IMR-90 (cell line): Measurements from ENCODE around the gene SLC34A3. TPM values are rescaled to one million over a fixed set of nuclear protein-coding genes. Genes with fewer than 3 reads are reported as not detected.

ENCODE experiments used
- ATAC-seq: fragments of 200-7000 bp; cut with Tn5 transposase; 2 replicates; pipeline ENCODE4 v1.9.1; 2020; ENCODE audit warnings: low read depth, mild to moderate bottlenecking, moderate library complexity
- BruUV-seq: library from RNA; stranded (reverse); fragments of 400-500 nt; replicated peaks from 2 replicates; lab custom pipeline; 2021; lab: Mats Ljungman, UMichigan
- CTCF ChIA-PET: fragments of 300-600 bp; formaldehyde crosslinking; extraction: SDS; loops from one replicate; lab custom pipeline; 2021; ENCODE audit warnings: antibody characterized with exemption; lab: Yijun Ruan, JAX
- POLR2A ChIA-PET: fragments of 300-600 bp; sonication (Branson Sonifier 250); formaldehyde crosslinking; loops from one replicate; lab custom pipeline; 2022; ENCODE audit warnings: antibody characterized with exemption; ENCODE audit not compliant: unreplicated experiment; lab: Charles Lee
- DNase-seq: peaks from one replicate; pipeline ENCODE4 v3.0.0; 2013
- H2AFZ ChIP-seq: replicated peaks from 2 replicates; pipeline ENCODE3; 2013; ENCODE audit warnings: low read length, mild to moderate bottlenecking; ENCODE audit not compliant: poor library complexity
- H2AK5ac ChIP-seq: 2 replicates; pipeline ENCODE4 v1.6.1; 2013; ENCODE audit warnings: low read depth, low read length, inconsistent platforms
- H2AK9ac ChIP-seq: replicated peaks from 2 replicates; pipeline ENCODE3; 2013; ENCODE audit warnings: mild to moderate bottlenecking, low read depth, low read length, moderate library complexity; ENCODE audit not compliant: poor library complexity
- H2BK120ac ChIP-seq: 2 replicates; pipeline ENCODE4 v1.6.1; 2013; ENCODE audit warnings: low read depth, low read length, inconsistent platforms
- H2BK15ac ChIP-seq: 3 replicates; pipeline ENCODE4 v1.6.1; 2013; ENCODE audit warnings: low read depth, low read length, inconsistent platforms
- H2BK20ac ChIP-seq: 2 replicates; pipeline ENCODE4 v1.6.1; 2013; ENCODE audit warnings: low read depth, mild to moderate bottlenecking, inconsistent platforms, low read length, moderate library complexity
- H2BK5ac ChIP-seq: 2 replicates; pipeline ENCODE4 v1.6.1; 2013; ENCODE audit warnings: mild to moderate bottlenecking, low read depth, low read length, inconsistent platforms; ENCODE audit not compliant: poor library complexity, severe bottlenecking
- H3K14ac ChIP-seq: replicated peaks from 2 replicates; pipeline ENCODE4 v1.6.1; 2013; ENCODE audit warnings: low read depth, low read length, inconsistent platforms
- H3K18ac ChIP-seq: 2 replicates; pipeline ENCODE4 v1.6.1; 2013; ENCODE audit warnings: low read depth, low read length, control low read depth
- H3K23ac ChIP-seq: 2 replicates; pipeline ENCODE4 v1.6.1; 2013; ENCODE audit warnings: low read depth, low read length, inconsistent platforms
- H3K27ac ChIP-seq: 2 replicates; pipeline ENCODE4 v1.5.1; 2013; ENCODE audit warnings: mild to moderate bottlenecking, control low read depth, low read length; ENCODE audit not compliant: insufficient read depth
- H3K27me3 ChIP-seq: 2 replicates; pipeline ENCODE4 v1.6.1; 2013; ENCODE audit warnings: low read length; ENCODE audit not compliant: control insufficient read depth, insufficient read depth
- H3K36me3 ChIP-seq: 2 replicates; pipeline ENCODE4 v1.6.1; 2013; ENCODE audit warnings: low read length, mixed read lengths; ENCODE audit not compliant: control insufficient read depth, insufficient read depth
- H3K4ac ChIP-seq: 2 replicates; pipeline ENCODE4 v1.6.1; 2013; ENCODE audit warnings: low read depth, low read length, inconsistent platforms
- H3K4me1 ChIP-seq: 2 replicates; pipeline ENCODE4 v1.6.1; 2013; ENCODE audit warnings: low read length, mixed read lengths; ENCODE audit not compliant: control insufficient read depth, insufficient read depth
- H3K4me2 ChIP-seq: 2 replicates; pipeline ENCODE4 v1.6.1; 2013; ENCODE audit warnings: low read depth, mild to moderate bottlenecking, control low read depth, low read length, moderate library complexity
- H3K4me3 ChIP-seq: 2 replicates; pipeline ENCODE4 v1.5.1; 2013; ENCODE audit warnings: low read depth, mild to moderate bottlenecking, control low read depth, low read length, moderate library complexity; ENCODE audit not compliant: insufficient read depth
- H3K56ac ChIP-seq: 2 replicates; pipeline ENCODE4 v1.6.1; 2013; ENCODE audit warnings: low read length, inconsistent platforms; ENCODE audit not compliant: insufficient read depth; ENCODE audit errors: extremely low read depth
- H3K79me1 ChIP-seq, 2 experiments: 2 replicates each; pipeline ENCODE4 v1.6.1; 2013; ENCODE audit warnings: low read length in 2 of 2, inconsistent platforms in 1 of 2, low read depth in 1 of 2
- H3K9ac ChIP-seq: 2 replicates; pipeline ENCODE4 v1.6.1; 2013; ENCODE audit warnings: low read depth, low read length, control low read depth
- H3K9me1 ChIP-seq: 2 replicates; pipeline ENCODE4 v1.6.1; 2013; ENCODE audit warnings: low read length, inconsistent platforms; ENCODE audit not compliant: insufficient read depth
- H3K9me3 ChIP-seq: 2 replicates; pipeline ENCODE4 v1.6.1; 2013; ENCODE audit warnings: low read length; ENCODE audit not compliant: control insufficient read depth, insufficient read depth
- H4K20me1 ChIP-seq: 2 replicates; pipeline ENCODE4 v1.6.1; 2013; ENCODE audit warnings: low read length, inconsistent platforms; ENCODE audit not compliant: insufficient read depth
- H4K5ac ChIP-seq: 2 replicates; pipeline ENCODE4 v1.6.1; 2013; ENCODE audit warnings: mild to moderate bottlenecking, low read depth, low read length, control low read depth
- H4K8ac ChIP-seq, 2 experiments: 2 replicates each; pipeline ENCODE4 v1.6.1; 2013; ENCODE audit warnings: low read depth in 2 of 2, low read length in 2 of 2, control low read depth in 1 of 2, inconsistent platforms in 1 of 2
- H4K91ac ChIP-seq: 2 replicates; pipeline ENCODE4 v1.6.1; 2013; ENCODE audit warnings: low read depth, low read length, inconsistent platforms; ENCODE audit not compliant: insufficient read depth
- BHLHE40 ChIP-seq: fragments of 150-350 bp; IDR thresholded peaks from 2 replicates; pipeline ENCODE4 v1.6.1; 2016; ENCODE audit warnings: mild to moderate bottlenecking, low read depth, low read length
- CEBPB ChIP-seq: IDR thresholded peaks from 2 replicates; pipeline ENCODE4 v1.6.1; 2012; ENCODE audit warnings: low read depth, low read length, improper control_type of control experiment
- CHD1 ChIP-seq: IDR thresholded peaks from 2 replicates; pipeline ENCODE4 v1.6.1; 2012; ENCODE audit warnings: low read depth, low read length, improper control_type of control experiment
- FOS ChIP-seq: fragments of 150-350 bp; IDR thresholded peaks from 2 replicates; pipeline ENCODE4 v1.6.1; 2016; ENCODE audit warnings: low read depth, low read length
- MAFK ChIP-seq: IDR thresholded peaks from 2 replicates; pipeline ENCODE4 v1.6.1; 2012; ENCODE audit warnings: low read depth, low read length, improper control_type of control experiment
- MAZ ChIP-seq: IDR thresholded peaks from 2 replicates; pipeline ENCODE4 v1.6.1; 2012; ENCODE audit warnings: low read depth, mild to moderate bottlenecking, low read length, improper control_type of control experiment, moderate library complexity, borderline replicate concordance
- NFE2L2 ChIP-seq: fragments of 150-350 bp; IDR thresholded peaks from 2 replicates; pipeline ENCODE4 v1.6.1; 2016; ENCODE audit warnings: low read depth, mild to moderate bottlenecking, low read length
- POLR2A ChIP-seq: IDR thresholded peaks from 2 replicates; pipeline ENCODE4 v1.6.1; 2012; ENCODE audit warnings: mild to moderate bottlenecking, low read depth, low read length
- RAD21 ChIP-seq: IDR thresholded peaks from 2 replicates; pipeline ENCODE4 v1.6.1; 2012; ENCODE audit warnings: low read length, improper control_type of control experiment
- RFX5 ChIP-seq: IDR thresholded peaks from 2 replicates; pipeline ENCODE4 v1.8.0; 2012; ENCODE audit warnings: low read depth, mild to moderate bottlenecking, low read length, moderate library complexity
- SMC3 ChIP-seq: fragments of 150-350 bp; IDR thresholded peaks from 2 replicates; pipeline ENCODE4 v1.6.1; 2016; ENCODE audit warnings: low read depth, mild to moderate bottlenecking, antibody characterized with exemption, low read length, moderate library complexity
- WGBS, 2 experiments: methylation state at CpG; one replicate each; pipeline versions ENCODE4 v1.1.5 to v1.1.7; 2013; ENCODE audit warnings: missing lambda C conversion rate in 2 of 2; ENCODE audit not compliant: insufficient read length in 1 of 2; ENCODE audit errors: extremely low coverage in 2 of 2; 5-methylcytosine and 5-hydroxymethylcytosine counted together
- dilution Hi-C: fragments of 300-500 bp; cut with HindIII; formaldehyde crosslinking; loops from one replicate; pipeline ENCODE4 v1.14.3; 2018; ENCODE audit warnings: low sequenced_read_pairs; ENCODE audit not compliant: unreplicated experiment
- in situ Hi-C: fragments of 300-500 bp; cut with MboI; formaldehyde crosslinking; loops from 3 replicates; pipeline ENCODE4 v1.14.3; 2019; ENCODE audit warnings: low sequenced_read_pairs, inconsistent platforms, mixed read lengths
- intact Hi-C: fragments of 100-400 bp; cut with micrococcal nuclease; formaldehyde crosslinking; loops from 2 replicates; pipeline ENCODE4 v1.10.0; 2022
- polyA plus RNA-seq, 3 experiments: library from polyadenylated mRNA; depleted of rRNA; stranded (reverse); fragments of >200 nt; gene quantifications; 2 replicates each; pipeline ENCODE4 v1.2.3, GENCODE V29; 2012; ENCODE audit warnings: low replicate concordance in 1 of 3
- total RNA-seq: library from RNA; depleted of rRNA; stranded (reverse); fragments of >200 nt; gene quantifications from 2 replicates; pipeline ENCODE4 v1.2.3, GENCODE V29; 2012
- TF ChIP-seq, protein P1 (sequence below): fragments of 150-350 bp; IDR thresholded peaks from 2 replicates; pipeline ENCODE4 v1.6.1; 2017; ENCODE audit warnings: mild to moderate bottlenecking, antibody characterized with exemption, low read length, low read depth
- TF ChIP-seq, protein P2 (sequence below): conservative IDR thresholded peaks from 2 replicates; pipeline ENCODE4 v1.5.1; 2012; ENCODE audit warnings: mild to moderate bottlenecking, low read depth, low read length, improper control_type of control experiment
- TF ChIP-seq, protein P3 (sequence below): fragments of 150-350 bp; IDR thresholded peaks from 2 replicates; pipeline ENCODE4 v1.6.1; 2016; ENCODE audit warnings: low read depth, mild to moderate bottlenecking, low read length, moderate library complexity, borderline replicate concordance

Gene SLC34A3
- total and polyA plus RNA-seq, 2 of the 4 experiments (the other 2 are of a cell fraction) = not detected

DNA sequence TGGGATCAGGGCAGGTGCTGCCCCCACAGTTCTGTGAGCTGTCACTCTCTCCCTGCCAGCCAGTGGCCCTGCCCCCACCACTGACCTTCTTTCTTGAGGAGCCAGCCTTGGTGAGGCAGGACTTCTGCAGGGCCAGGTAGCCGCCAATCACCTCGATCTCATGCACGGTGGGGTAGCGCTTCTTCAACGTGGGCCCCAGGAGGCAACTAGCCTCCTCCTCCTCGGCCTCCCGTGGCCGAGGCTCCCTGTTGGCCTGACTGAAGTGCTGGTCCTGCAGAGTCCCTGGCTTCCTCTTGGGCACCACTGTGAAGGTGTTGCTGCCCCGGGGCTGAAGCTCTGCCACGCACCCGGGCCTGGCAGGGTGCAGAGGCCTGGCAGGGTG is 31.8 kb upstream of the SLC34A3 start:
- Histone ChIP-seq H2AFZ (peak overlapping the region; percentile 5), H3K4ac (no peak overlapping the region), H3K36me3 (no peaks in the 10 kb centered on the region), H3K18ac (no peak overlapping the region), H4K8ac (no peak overlapping the region), H3K27ac (no peak overlapping the region), H4K5ac (no peak overlapping the region), H4K91ac (no peak overlapping the region), H2BK15ac (no peak overlapping the region), H2BK5ac (no peak overlapping the region), H2BK120ac (no peak overlapping the region), H3K27me3 (no peaks in the 10 kb centered on the region), H3K14ac (no peak overlapping the region), H3K79me1 (peaks cover 14 to 78% of the 10 kb centered on the region in 2 experiments), H3K56ac (no peak overlapping the region), H4K20me1 (peaks cover 35% of the 10 kb centered on the region), H3K9me1 (0 out of 2 replicates have a peak, but pooled peaks cover 2% of the 10 kb centered on the region), H3K23ac (0 out of 2 replicates have a peak overlapping the region, but pooled peaks have one; percentile 11), H2BK20ac (no peak overlapping the region), H3K9ac (peak overlapping the region; percentile 16; the same call in 1 of the 2 replicates), H3K4me3 (no peak overlapping the region; the same call in 1 of the 2 replicates), H3K4me2 (peak overlapping the region; percentile 69), H2AK9ac (peak overlapping the region; percentile 91), H3K4me1 (peaks cover 17% of the 10 kb centered on the region), H2AK5ac (no peak overlapping the region), H3K9me3 (no peaks in the 10 kb centered on the region)
- dilution Hi-C loops = no loop called here
- in situ Hi-C loops = no loop called here
- no CpG with 5 or more reads among the region's 11 CpGs for WGBS, 2 experiments
- TF ChIP-seq NFE2L2 (no peak), CHD1 (no peak), RAD21 (no peak), SMC3 (no peak), RFX5 (no peak), POLR2A (no peak), FOS (no peak), MAZ (no peak), CEBPB (no peak), BHLHE40 (no peak), MAFK (no peak)
- TF ChIP-seq, protein P1, sequence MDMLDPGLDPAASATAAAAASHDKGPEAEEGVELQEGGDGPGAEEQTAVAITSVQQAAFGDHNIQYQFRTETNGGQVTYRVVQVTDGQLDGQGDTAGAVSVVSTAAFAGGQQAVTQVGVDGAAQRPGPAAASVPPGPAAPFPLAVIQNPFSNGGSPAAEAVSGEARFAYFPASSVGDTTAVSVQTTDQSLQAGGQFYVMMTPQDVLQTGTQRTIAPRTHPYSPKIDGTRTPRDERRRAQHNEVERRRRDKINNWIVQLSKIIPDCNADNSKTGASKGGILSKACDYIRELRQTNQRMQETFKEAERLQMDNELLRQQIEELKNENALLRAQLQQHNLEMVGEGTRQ = no peak
- TF ChIP-seq, protein P2, sequence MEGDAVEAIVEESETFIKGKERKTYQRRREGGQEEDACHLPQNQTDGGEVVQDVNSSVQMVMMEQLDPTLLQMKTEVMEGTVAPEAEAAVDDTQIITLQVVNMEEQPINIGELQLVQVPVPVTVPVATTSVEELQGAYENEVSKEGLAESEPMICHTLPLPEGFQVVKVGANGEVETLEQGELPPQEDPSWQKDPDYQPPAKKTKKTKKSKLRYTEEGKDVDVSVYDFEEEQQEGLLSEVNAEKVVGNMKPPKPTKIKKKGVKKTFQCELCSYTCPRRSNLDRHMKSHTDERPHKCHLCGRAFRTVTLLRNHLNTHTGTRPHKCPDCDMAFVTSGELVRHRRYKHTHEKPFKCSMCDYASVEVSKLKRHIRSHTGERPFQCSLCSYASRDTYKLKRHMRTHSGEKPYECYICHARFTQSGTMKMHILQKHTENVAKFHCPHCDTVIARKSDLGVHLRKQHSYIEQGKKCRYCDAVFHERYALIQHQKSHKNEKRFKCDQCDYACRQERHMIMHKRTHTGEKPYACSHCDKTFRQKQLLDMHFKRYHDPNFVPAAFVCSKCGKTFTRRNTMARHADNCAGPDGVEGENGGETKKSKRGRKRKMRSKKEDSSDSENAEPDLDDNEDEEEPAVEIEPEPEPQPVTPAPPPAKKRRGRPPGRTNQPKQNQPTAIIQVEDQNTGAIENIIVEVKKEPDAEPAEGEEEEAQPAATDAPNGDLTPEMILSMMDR = no peak
- TF ChIP-seq, protein P3, sequence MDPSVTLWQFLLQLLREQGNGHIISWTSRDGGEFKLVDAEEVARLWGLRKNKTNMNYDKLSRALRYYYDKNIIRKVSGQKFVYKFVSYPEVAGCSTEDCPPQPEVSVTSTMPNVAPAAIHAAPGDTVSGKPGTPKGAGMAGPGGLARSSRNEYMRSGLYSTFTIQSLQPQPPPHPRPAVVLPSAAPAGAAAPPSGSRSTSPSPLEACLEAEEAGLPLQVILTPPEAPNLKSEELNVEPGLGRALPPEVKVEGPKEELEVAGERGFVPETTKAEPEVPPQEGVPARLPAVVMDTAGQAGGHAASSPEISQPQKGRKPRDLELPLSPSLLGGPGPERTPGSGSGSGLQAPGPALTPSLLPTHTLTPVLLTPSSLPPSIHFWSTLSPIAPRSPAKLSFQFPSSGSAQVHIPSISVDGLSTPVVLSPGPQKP = no peak
- no peak for DNase-seq
- no peak for ATAC-seq
- BruUV-seq = no TSS peak
- POLR2A ChIA-PET = interaction anchor here (1.3 kb wide), 2 partner anchors 10 to 42 kb away, joined by 3 to 4 read pairs; partner anchors contain the start of genes SSNA1 and TUBB4B
- intact Hi-C loops = no loop called here
- CTCF ChIA-PET = no interaction called here
